Colonic mucosa (tissue), 4 donors: ENCODE measurements around the gene FNDC1. TPM values are rescaled to one million over a fixed set of nuclear protein-coding genes. Genes with fewer than 3 reads are reported as not detected.

Source experiments
- DNase-seq: peaks from one replicate; pipeline ENCODE4 v3.0.0-alpha.2; 2020
- H3K27ac ChIP-seq: fragments of 200-600 bp; one replicate; pipeline ENCODE4 v1.8.0; 2021
- H3K27me3 ChIP-seq: fragments of 200-600 bp; one replicate; pipeline ENCODE4 v1.8.0; 2021
- H3K36me3 ChIP-seq: fragments of 200-600 bp; one replicate; pipeline ENCODE4 v1.8.0; 2021
- H3K4me1 ChIP-seq: fragments of 200-600 bp; one replicate; pipeline ENCODE4 v1.8.0; 2021; ENCODE audit warnings: mild to moderate bottlenecking
- H3K4me3 ChIP-seq: fragments of 200-600 bp; one replicate; pipeline ENCODE4 v1.8.0; 2021
- H3K9ac ChIP-seq, 2 donors: one replicate each; pipeline ENCODE4 v1.7.0; 2013; ENCODE audit warnings: control low read depth in 2 of 2, low read depth in 2 of 2, low read length in 2 of 2
- H3K9me3 ChIP-seq: fragments of 200-600 bp; one replicate; pipeline ENCODE4 v1.8.0; 2021
- CTCF ChIP-seq: fragments of 200-600 bp; IDR thresholded peaks from one replicate; pipeline ENCODE4 v1.8.0; 2022; ENCODE audit warnings: antibody characterized with exemption, mild to moderate bottlenecking
- intact Hi-C: fragments of 100-400 bp; cut with DNase I; formaldehyde crosslinking; loops from one replicate; pipeline ENCODE4 v1.14.1; 2022
- total RNA-seq, 2 donors: library from RNA; stranded (reverse); fragmentation: NEBNext Ultra II Directional in 1 of 2; extraction: Animal tissue kit (Norgen Biotek cat#: 25700) in 1 of 2; gene quantifications; one replicate each; pipeline ENCODE4 v1.2.1, GENCODE V29; 2021
- donor health status: healthy.
- donor health status: DM: no; HTN: no; CAD: no.
- donor health status: DM: no; HTN: no; CAD: no.

Gene FNDC1
- total RNA-seq, 2 donors from 2014 or later = 0.05 to 1.1 TPM

GRCh38 chr6:159317430-159317829, 148.2 kb downstream of the FNDC1 start:
- no peak for TF ChIP-seq CTCF
- H3K27ac ChIP-seq = no peak overlapping the region

GRCh38 chr6:159321267-159321666, 152.1 kb downstream of the FNDC1 start:
- no peaks in the 10 kb centered on the region for H3K36me3 ChIP-seq
- H3K27ac ChIP-seq = no peak overlapping the region
- no peak for DNase-seq
- H3K9me3 ChIP-seq = no peaks in the 10 kb centered on the region
- TF ChIP-seq CTCF = no peak
- no peaks in the 10 kb centered on the region for H3K4me1 ChIP-seq
- intact Hi-C loops = no loop called here
- H3K4me3 ChIP-seq = no peak overlapping the region
- no peaks in the 10 kb centered on the region for H3K27me3 ChIP-seq
- H3K9ac ChIP-seq = no peak overlapping the region

More at GRCh38 chr6:159317430-159317829, 148.2 kb downstream of the FNDC1 start:
- no peaks in the 10 kb centered on the region for H3K36me3 ChIP-seq
- H3K4me1 ChIP-seq = no peaks in the 10 kb centered on the region
- H3K9me3 ChIP-seq = no peaks in the 10 kb centered on the region
- no peak for DNase-seq
- H3K9ac ChIP-seq = no peak overlapping the region
- H3K27me3 ChIP-seq = no peaks in the 10 kb centered on the region
- H3K4me3 ChIP-seq = no peak overlapping the region
- intact Hi-C loops = no loop called here

Other genes starting within 250 kb of the FNDC1 start
- 10 to 100 TPM; 17.5 to 19.8 TPM for gene RSPH3, start 169.2 kb upstream of the FNDC1 start, total RNA-seq
- gene TAGAP, start 124.4 kb upstream of the FNDC1 start, total RNA-seq = 1 to 10 TPM; 1.1 to 2.3 TPM